SKM-1 treated with dmso at 0.1 percent for 144 hours (cell line): ENCODE measurements around the gene NRP1.
A peak's percentile ranks its signal among the peaks of the same experiment; 100 is the strongest.
"Not testable (repeated sequence)": the region's sequence is repeated elsewhere in the genome, so short reads cannot be mapped to it uniquely, and the experiment has no call there.

Experiments
- DNase-seq: peaks from one replicate; lab custom pipeline; 2025; ENCODE audit not compliant: unreplicated experiment; lab: John Stamatoyannopoulos, UW

NRP1 gene

GRCh38 chr10:33240931-33241330, 93.5 kb downstream of the NRP1 start:
- DNase-seq = peak; percentile 24

- no peak for DNase-seq
Observed at GRCh38 chr10:33240258-33240657, 94.2 kb downstream of the NRP1 start.

GRCh38 chr10:33239257-33239656, 95.2 kb downstream of the NRP1 start:
- no peak for DNase-seq

- no peak for DNase-seq
Observed at GRCh38 chr10:33238643-33239042, 95.8 kb downstream of the NRP1 start.

GRCh38 chr10:33237736-33238624, 96.5 kb downstream of the NRP1 start:
- DNase-seq = no peak

GRCh38 chr10:33236916-33237315, 97.6 kb downstream of the NRP1 start:
- no peak for DNase-seq

- DNase-seq = no peak
Observed at GRCh38 chr10:33235951-33236350, 98.5 kb downstream of the NRP1 start.

- no peak for DNase-seq
Observed at GRCh38 chr10:33235251-33235884, 99.1 kb downstream of the NRP1 start.

- DNase-seq = no peak
Observed at GRCh38 chr10:33234831-33235237, 99.6 kb downstream of the NRP1 start.

- DNase-seq = no peak
Observed at GRCh38 chr10:33233635-33234034, 100.8 kb downstream of the NRP1 start.

GRCh38 chr10:33233221-33233620, 101.2 kb downstream of the NRP1 start:
- DNase-seq = no peak

- DNase-seq = no peak
Observed at GRCh38 chr10:33231621-33232350, 102.7 kb downstream of the NRP1 start.

- no peak for DNase-seq
Observed at GRCh38 chr10:33229949-33230267, 104.6 kb downstream of the NRP1 start.

GRCh38 chr10:33229252-33229948, 105.1 kb downstream of the NRP1 start:
- no peak for DNase-seq

- DNase-seq = no peak
Observed at GRCh38 chr10:33228426-33228825, 106.0 kb downstream of the NRP1 start.

- no peak for DNase-seq
Observed at GRCh38 chr10:33227489-33227888, 107.0 kb downstream of the NRP1 start.

GRCh38 chr10:33224251-33224965, 110.1 kb downstream of the NRP1 start:
- DNase-seq = no peak

GRCh38 chr10:33223326-33224000, 111.0 kb downstream of the NRP1 start:
- no peak for DNase-seq

GRCh38 chr10:33222304-33222703, 112.2 kb downstream of the NRP1 start:
- not testable (repeated sequence) for DNase-seq

GRCh38 chr10:33217854-33218253, 116.6 kb downstream of the NRP1 start:
- no peak for DNase-seq
